Erythroblast (primary cell): ENCODE data around the gene HECW1.

Source experiments
- GATA1 ChIP-seq: IDR thresholded peaks from 2 replicates; pipeline ENCODE4 v1.6.1; 2011; ENCODE audit warnings: low read depth, mild to moderate bottlenecking, control low read depth, low read length, moderate library complexity
- POLR2A ChIP-seq: IDR thresholded peaks from 2 replicates; pipeline ENCODE4 v1.6.1; 2011; ENCODE audit warnings: mild to moderate bottlenecking, low read length

- TF ChIP-seq POLR2A: no peak
- TF ChIP-seq GATA1: no peak
Observed at GRCh38 chr7:43465581-43466554, 353.4 kb downstream of the HECW1 start.
